SU-DHL-6 (cell line): ENCODE data around the gene ITPKC.

Experiments used
- H2AFZ ChIP-seq: fragments of 200-600 bp; sonication (generic); 2 replicates; pipeline ENCODE4 v1.6.1; 2014; ENCODE audit warnings: low read depth, mild to moderate bottlenecking, moderate library complexity, mixed read lengths, antibody characterized with exemption, low read length; ENCODE audit not compliant: severe bottlenecking
- H3F3A ChIP-seq: fragments of 200-600 bp; shearing (Covaris generic); 2 replicates; pipeline ENCODE4 v1.6.0; 2016; ENCODE audit warnings: antibody characterized with exemption, mild to moderate bottlenecking; ENCODE audit not compliant: insufficient read depth
- H3K27ac ChIP-seq: fragments of 200-600 bp; sonication (generic); 2 replicates; pipeline ENCODE4 v1.5.1; 2016; ENCODE audit warnings: low read depth, mild to moderate bottlenecking, low read length, moderate library complexity, mixed read lengths
- H3K27me3 ChIP-seq: fragments of 200-600 bp; sonication (generic), shearing (Covaris generic); 2 replicates; pipeline ENCODE4 v1.6.0; 2014; ENCODE audit warnings: mild to moderate bottlenecking, low read length
- H3K36me3 ChIP-seq: fragments of 200-600 bp; sonication (generic); 2 replicates; pipeline ENCODE4 v1.6.1; 2014; ENCODE audit warnings: mild to moderate bottlenecking, low read length, mixed read lengths
- H3K4me2 ChIP-seq: fragments of 300-600, 200-600 bp; shearing (Covaris generic), sonication (generic); 2 replicates; pipeline ENCODE4 v1.6.0; 2014; ENCODE audit warnings: low read length, low read depth, mild to moderate bottlenecking; ENCODE audit not compliant: poor library complexity, severe bottlenecking
- H3K4me3 ChIP-seq: fragments of 200-600 bp; sonication (generic); 2 replicates; pipeline ENCODE4 v1.5.1; 2014; ENCODE audit warnings: antibody characterized with exemption, low read length, mild to moderate bottlenecking, mixed read lengths; ENCODE audit not compliant: insufficient read depth, poor library complexity, severe bottlenecking
- H3K79me2 ChIP-seq: fragments of 200-600 bp; sonication (generic); 2 replicates; pipeline ENCODE4 v1.6.1; 2014; ENCODE audit warnings: mild to moderate bottlenecking, low read length, moderate library complexity; ENCODE audit not compliant: insufficient read depth
- H3K9ac ChIP-seq: fragments of 200-600 bp; sonication (generic); 2 replicates; pipeline ENCODE4 v1.7.0; 2014; ENCODE audit warnings: mild to moderate bottlenecking, low read length
- H3K9me2 ChIP-seq: fragments of 200-600 bp; sonication (generic); replicated peaks from 2 replicates; pipeline ENCODE4 v1.6.1; 2014; ENCODE audit warnings: low read length; ENCODE audit not compliant: insufficient read depth
- H3K9me3 ChIP-seq: fragments of 200-600 bp; sonication (generic); 2 replicates; pipeline ENCODE4 v1.6.1; 2014; ENCODE audit warnings: low read length, mixed read lengths; ENCODE audit not compliant: insufficient read depth
- H4K20me1 ChIP-seq: fragments of 200-600 bp; sonication (generic); 2 replicates; pipeline ENCODE4 v1.6.1; 2014; ENCODE audit warnings: low read depth, mild to moderate bottlenecking, antibody characterized with exemption, low read length, moderate library complexity, mixed read lengths
- CTCF ChIP-seq: fragments of 200-600 bp; sonication (generic); IDR thresholded peaks from one replicate; pipeline ENCODE4 v1.5.1; 2017; ENCODE audit warnings: antibody characterized with exemption, mild to moderate bottlenecking, low read length, moderate library complexity; ENCODE audit not compliant: insufficient read depth, poor library complexity, severe bottlenecking
- EZH2phosphoT487 ChIP-seq: fragments of 200-600 bp; sonication (generic), shearing (Covaris generic); conservative IDR thresholded peaks from 2 replicates; pipeline ENCODE4 v1.6.1; 2018; ENCODE audit warnings: mild to moderate bottlenecking, antibody characterized with exemption, low read length, moderate library complexity, mixed read lengths

Gene ITPKC

DNA sequence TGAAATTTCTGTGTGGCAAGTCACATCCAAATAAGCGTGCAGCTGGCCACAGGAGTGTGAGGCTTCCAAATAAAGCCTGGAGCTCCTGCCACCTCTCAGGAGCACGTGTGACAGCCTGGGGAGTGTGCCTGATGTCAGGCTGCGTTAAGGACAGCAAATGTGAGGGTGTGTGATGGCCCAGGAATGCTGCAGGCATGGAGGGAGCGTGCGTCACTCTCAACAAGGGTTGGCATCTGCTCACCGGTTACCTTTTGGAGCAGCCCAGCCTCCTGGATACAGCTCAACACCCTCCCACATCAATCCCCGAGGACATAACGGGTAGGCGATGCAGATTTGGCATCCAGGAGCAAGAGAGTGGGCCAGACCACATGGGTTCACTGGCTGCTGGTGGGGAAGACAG, 45.5 kb upstream of the ITPKC start:
- H3K9me3 ChIP-seq: peaks cover 10% of the 10 kb centered on the region; the same call in 1 of the 2 replicates
- no peaks in the 10 kb centered on the region for H3K27me3 ChIP-seq
- H2AFZ ChIP-seq: no peak overlapping the region
- H3K4me2 ChIP-seq: no peak overlapping the region
- H4K20me1 ChIP-seq: no peaks in the 10 kb centered on the region
- H3F3A ChIP-seq: no peaks in the 10 kb centered on the region
- no peak overlapping the region for H3K27ac ChIP-seq
- no peak overlapping the region for H3K9ac ChIP-seq
- H3K79me2 ChIP-seq: no peaks in the 10 kb centered on the region
- H3K36me3 ChIP-seq: no peaks in the 10 kb centered on the region; the same call in 1 of the 2 replicates
- H3K4me3 ChIP-seq: no peak overlapping the region
- TF ChIP-seq EZH2phosphoT487: no peak
- no peak for TF ChIP-seq CTCF
- H3K9me2 ChIP-seq: no peaks in the 10 kb centered on the region

DNA sequence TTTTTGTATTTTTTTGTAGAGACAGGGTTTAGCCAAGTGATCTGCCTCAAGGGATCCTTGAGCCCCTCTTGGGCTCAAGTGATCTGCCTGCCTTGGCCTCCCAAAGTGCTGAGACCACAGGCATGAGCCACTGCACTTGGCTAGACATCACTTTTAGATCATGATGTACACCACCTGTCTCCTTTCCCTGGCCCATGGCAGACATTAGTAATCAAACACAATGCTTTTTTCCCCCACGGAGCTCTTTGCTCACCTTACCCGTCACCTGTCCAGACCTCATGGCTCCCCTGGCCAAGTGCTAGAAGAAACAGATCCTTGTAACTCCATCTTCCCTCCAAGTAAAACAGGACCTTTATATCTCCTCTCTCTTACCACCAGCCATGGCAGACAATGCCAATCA, 44.9 kb upstream of the ITPKC start:
- H3K9me2 ChIP-seq: no peaks in the 10 kb centered on the region
- H3K27ac ChIP-seq: no peak overlapping the region
- no peak for TF ChIP-seq CTCF
- no peak for TF ChIP-seq EZH2phosphoT487
- H3K4me2 ChIP-seq: no peak overlapping the region
- no peak overlapping the region for H2AFZ ChIP-seq
- no peaks in the 10 kb centered on the region for H3K27me3 ChIP-seq
- H3K9ac ChIP-seq: no peak overlapping the region
- H3K36me3 ChIP-seq: no peaks in the 10 kb centered on the region; the same call in 1 of the 2 replicates
- no peak overlapping the region for H3K4me3 ChIP-seq
- no peaks in the 10 kb centered on the region for H4K20me1 ChIP-seq
- H3K79me2 ChIP-seq: no peaks in the 10 kb centered on the region
- H3F3A ChIP-seq: no peaks in the 10 kb centered on the region
- H3K9me3 ChIP-seq: peaks cover 10% of the 10 kb centered on the region; the same call in 1 of the 2 replicates

DNA sequence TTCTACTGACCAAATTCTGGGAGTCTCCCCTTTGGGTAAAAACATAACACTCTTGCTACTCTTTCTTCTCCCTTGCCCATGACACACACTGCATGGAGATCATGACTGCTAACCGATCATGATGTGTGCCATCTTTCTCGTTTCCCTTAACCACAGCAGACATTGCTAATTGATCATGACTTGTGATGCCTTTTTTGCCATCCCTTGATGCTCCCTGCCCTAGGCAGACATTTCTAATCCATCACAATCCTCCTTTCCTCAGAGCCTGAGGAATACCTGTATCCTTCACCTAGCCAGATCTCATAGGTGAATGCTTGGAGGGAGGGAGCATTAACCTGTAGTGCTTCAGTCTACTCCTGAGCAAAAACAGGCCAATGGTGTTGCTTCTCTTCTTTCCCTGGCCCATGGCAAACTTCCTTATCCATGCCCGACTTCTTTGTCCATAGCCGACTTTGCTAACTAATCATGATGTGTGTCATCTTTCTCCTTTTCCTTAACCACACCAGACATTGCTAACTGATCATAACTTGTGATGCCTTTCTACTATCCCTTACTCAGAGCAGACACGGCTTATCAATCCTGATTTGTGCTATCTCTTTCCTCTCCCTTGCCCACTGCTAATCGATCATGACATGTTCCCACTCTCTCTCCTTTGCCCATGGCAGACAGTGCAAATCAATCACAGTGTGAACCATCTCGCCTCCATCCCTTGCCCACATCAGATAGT, 44.2 kb upstream of the ITPKC start:
- no peak overlapping the region for H3K9ac ChIP-seq
- no peaks in the 10 kb centered on the region for H3K9me2 ChIP-seq
- H3K4me3 ChIP-seq: no peak overlapping the region
- no peaks in the 10 kb centered on the region; the same call in 1 of the 2 replicates for H3K36me3 ChIP-seq
- no peak overlapping the region for H2AFZ ChIP-seq
- no peak overlapping the region for H3K4me2 ChIP-seq
- H4K20me1 ChIP-seq: no peaks in the 10 kb centered on the region
- TF ChIP-seq EZH2phosphoT487: no peak
- no peak for TF ChIP-seq CTCF
- no peak overlapping the region for H3K27ac ChIP-seq
- H3K9me3 ChIP-seq: peaks cover 10% of the 10 kb centered on the region; the same call in 1 of the 2 replicates
- H3F3A ChIP-seq: no peaks in the 10 kb centered on the region
- H3K27me3 ChIP-seq: no peaks in the 10 kb centered on the region
- no peaks in the 10 kb centered on the region for H3K79me2 ChIP-seq
